Gastrocnemius medialis (tissue), 4 donors: ENCODE results near the gene PCDHGB7.

Experiments used
- CTCF ChIP-seq, 5 experiments: fragments of 450-650 bp in 3 of 5; fragments of 200-600 bp in 2 of 5; sonication (generic) in 2 of 5; IDR thresholded peaks in 4 of 5; conservative IDR thresholded peaks in 1 of 5; 1 replicate in 4 of 5; 2 replicates in 1 of 5; pipeline ENCODE4 v1.5.1; 2016 to 2019; ENCODE audit warnings: antibody characterized with exemption in 5 of 5, mild to moderate bottlenecking in 3 of 5, moderate library complexity in 3 of 5
- POLR2A ChIP-seq, 2 donors: fragments of 450-650 bp; IDR thresholded peaks; one replicate each; pipeline ENCODE4 v1.6.1; 2017; ENCODE audit warnings: antibody characterized with exemption in 2 of 2, mild to moderate bottlenecking in 2 of 2, moderate library complexity in 2 of 2

DNA sequence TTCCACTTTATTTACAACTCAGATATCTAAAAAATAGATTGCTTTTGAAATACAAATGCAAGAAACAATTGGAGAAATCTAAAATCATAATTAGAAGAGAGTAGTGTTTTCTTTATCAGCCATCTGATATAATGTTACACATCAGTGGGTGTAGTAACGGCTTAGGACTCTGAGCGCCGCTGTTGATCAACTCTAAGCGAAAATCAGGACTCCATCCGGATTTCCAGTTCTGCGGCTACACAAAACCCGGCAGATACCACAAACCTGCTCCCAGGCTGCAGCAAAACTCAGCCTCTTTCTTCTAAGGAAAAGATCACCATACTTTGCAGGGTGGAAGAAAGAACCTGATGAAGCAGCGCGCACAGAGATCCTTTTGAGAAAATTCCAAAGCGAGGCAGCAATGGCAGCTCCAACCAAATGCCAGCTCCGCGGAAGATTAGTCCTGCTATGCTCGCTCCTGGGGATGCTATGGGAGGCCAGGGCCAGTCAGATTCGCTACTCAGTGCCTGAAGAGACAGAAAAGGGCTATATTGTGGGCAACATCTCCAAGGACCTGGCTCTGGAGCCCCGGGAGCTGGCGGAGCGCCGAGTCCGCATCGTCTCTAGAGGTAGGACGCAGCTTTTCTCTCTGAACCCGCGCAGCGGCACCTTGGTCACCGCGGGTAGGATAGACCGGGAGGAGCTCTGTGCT, 14.8 kb upstream of the PCDHGB7 start, which contains the start of gene PCDHGA9:
- TF ChIP-seq CTCF (IDR thresholded peaks at IDR 0.05 in 4 of 5, conservative IDR thresholded peaks at IDR 0.05 in 1 of 5) (peak in 4 of 5 experiments; percentile 35 to 46 (median 40)), POLR2A (IDR thresholded peaks at IDR 0.05) (no peak)
